GM12864 (cell line): Measurements from ENCODE around the gene PPP1R9A.

Experiments used
- DNase-seq: peaks from one replicate; pipeline ENCODE4 v3.0.0-alpha.2; 2011; ENCODE audit warnings: low read depth
- H3K4me3 ChIP-seq: 2 replicates; pipeline ENCODE4 v1.5.1; 2011; ENCODE audit warnings: mild to moderate bottlenecking, low read depth, low read length, control low read depth
- CTCF ChIP-seq: IDR thresholded peaks from 2 replicates; pipeline ENCODE4 v1.5.1; 2011; ENCODE audit warnings: low read depth, mild to moderate bottlenecking, moderate library complexity, low read length, control low read depth, inconsistent platforms; ENCODE audit errors: missing control alignments

The PPP1R9A gene

GRCh38 chr7:94973844-94974243 lies 66.5 kb downstream of the PPP1R9A start:
- no peak for DNase-seq
- no peak for TF ChIP-seq CTCF
- no peak overlapping the region for H3K4me3 ChIP-seq

- no peak for DNase-seq
- TF ChIP-seq CTCF = no peak
- no peak overlapping the region for H3K4me3 ChIP-seq
These were observed 67.0 kb downstream of the PPP1R9A start for GRCh38 chr7:94974423-94974822.

- DNase-seq = no peak
- no peak for TF ChIP-seq CTCF
- no peak overlapping the region for H3K4me3 ChIP-seq
These were observed 67.9 kb downstream of the PPP1R9A start for GRCh38 chr7:94975336-94975735.

- TF ChIP-seq CTCF = no peak
- H3K4me3 ChIP-seq = no peak overlapping the region
- no peak for DNase-seq
These were observed 73.2 kb downstream of the PPP1R9A start for GRCh38 chr7:94980418-94981142.

- DNase-seq = no peak
- H3K4me3 ChIP-seq = no peak overlapping the region
- TF ChIP-seq CTCF = no peak
These were observed 88.5 kb downstream of the PPP1R9A start for GRCh38 chr7:94995921-94996320.

GRCh38 chr7:94996369-94996768 lies 89.0 kb downstream of the PPP1R9A start:
- no peak for DNase-seq
- TF ChIP-seq CTCF = no peak
- no peak overlapping the region for H3K4me3 ChIP-seq

GRCh38 chr7:94997547-94997946 lies 90.2 kb downstream of the PPP1R9A start:
- no peak for DNase-seq
- no peak for TF ChIP-seq CTCF
- H3K4me3 ChIP-seq = no peak overlapping the region
